GM18909 (cell line): Measurements from ENCODE around the gene CTIF.
A peak's percentile ranks its signal among the peaks of the same experiment; 100 is the strongest.

Experiments
- ATAC-seq: cut with Tn5 transposase; IDR thresholded peaks from one replicate; pipeline ENCODE4 v1.9.1; 2021; ENCODE audit warnings: mild to moderate bottlenecking; ENCODE audit not compliant: unreplicated experiment, poor library complexity

CTIF gene

GRCh38 chr18:48675352-48675761 lies 136.5 kb downstream of the CTIF start:
- ATAC-seq: peak; percentile 85

DNA sequence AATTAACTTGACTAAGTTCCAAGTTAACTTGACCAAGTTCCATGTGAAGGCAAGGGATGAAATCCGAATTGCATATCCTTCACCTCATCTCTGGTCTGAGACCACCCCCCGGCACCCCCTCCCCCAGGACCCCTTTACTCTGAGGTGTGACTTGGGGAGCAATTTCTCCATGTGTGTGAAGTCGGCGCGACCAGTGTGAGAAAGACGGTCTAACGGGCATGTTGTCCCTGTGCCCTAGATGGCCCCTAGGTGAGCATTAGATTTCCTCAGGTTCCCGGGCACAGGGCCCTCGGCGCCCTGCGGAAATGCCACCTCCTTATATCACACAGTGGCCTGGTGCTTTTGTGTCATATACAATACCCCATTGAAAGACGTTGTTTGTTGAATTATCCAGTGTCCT lies 137.1 kb downstream of the CTIF start:
- no peak for ATAC-seq

DNA sequence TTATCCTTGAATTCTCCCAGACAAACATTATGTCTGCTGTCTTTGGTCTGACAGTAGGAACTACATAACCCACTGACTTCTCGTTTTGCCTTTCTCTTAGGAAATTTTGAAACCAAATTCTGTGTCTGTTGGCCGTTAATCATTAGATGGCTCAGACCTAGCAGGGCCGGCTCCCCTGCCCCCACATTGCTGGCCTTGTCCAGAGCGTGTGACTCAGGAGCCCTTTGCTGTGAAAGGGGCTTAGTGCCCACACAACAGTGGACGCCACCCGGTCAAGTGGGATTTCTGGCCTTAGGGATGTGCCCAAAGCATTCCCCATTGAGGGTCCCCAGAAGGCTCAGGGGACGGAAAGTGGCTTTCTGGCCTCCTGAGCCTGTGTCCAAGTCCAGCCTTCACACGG lies 137.5 kb downstream of the CTIF start:
- ATAC-seq: no peak

- peak; percentile 66 for ATAC-seq
Measured at GRCh38 chr18:48676756-48677368, 138.0 kb downstream of the CTIF start.

DNA sequence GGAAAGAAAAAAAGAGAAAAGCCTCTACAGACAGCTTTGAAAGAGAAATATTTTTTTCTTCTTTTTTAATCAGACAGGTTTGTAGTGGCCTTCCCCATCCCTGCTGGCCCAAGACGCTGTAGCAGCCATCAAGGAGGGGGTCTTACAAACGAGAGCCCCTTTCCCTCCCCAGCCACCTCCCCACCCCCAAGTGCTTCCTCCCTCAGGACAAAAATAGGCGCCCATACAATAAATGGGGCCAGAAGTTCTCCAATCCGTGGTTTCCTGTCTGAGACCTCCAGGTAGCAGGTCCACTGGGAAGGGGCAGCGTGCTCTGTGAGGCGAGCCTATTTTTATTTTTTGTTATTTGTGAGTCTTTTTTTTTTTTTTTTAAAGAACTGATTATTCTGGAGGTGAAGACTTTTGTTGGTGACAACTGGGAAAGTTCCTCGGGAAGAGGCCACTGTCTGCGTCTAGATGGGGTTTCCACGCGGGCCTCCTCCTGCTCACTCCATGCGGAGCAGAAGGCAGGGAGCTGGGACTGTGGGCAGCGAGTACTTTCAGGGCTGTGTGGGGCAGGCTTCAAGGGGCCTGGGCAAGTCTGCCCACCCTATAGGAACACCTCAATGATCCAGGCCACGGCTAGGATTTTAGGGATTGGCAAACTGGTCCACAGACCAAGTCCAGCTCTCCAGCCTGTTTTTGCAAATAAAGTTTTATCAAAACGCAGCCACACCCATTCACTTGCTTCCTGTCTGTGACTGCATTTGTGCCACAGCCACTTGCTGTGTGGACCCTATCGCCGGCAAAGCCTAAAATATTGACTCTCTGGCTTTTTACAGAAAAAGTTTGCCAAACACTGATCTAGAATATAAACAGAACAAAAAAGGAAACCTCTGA lies 139.6 kb downstream of the CTIF start:
- ATAC-seq: no peak

DNA sequence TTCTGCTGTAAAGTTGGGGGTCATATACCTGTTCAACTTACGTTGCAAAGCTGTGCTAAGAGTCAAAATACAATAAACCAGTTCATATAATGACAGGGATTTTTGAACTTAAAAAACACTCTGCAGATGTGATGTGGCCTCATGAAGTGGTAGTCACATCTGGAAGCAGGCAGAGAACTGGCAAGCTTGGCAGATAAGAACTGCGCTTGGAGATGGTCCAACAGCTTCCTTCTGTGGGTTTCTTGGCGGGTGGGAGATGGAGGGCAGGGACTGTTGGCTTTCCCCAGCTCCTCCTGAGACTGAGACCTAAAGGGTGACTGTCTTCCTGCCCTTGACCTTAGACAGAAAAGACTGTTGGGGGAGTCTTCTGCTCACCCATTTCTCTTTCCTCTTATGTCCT lies 140.4 kb downstream of the CTIF start:
- ATAC-seq: no peak

DNA sequence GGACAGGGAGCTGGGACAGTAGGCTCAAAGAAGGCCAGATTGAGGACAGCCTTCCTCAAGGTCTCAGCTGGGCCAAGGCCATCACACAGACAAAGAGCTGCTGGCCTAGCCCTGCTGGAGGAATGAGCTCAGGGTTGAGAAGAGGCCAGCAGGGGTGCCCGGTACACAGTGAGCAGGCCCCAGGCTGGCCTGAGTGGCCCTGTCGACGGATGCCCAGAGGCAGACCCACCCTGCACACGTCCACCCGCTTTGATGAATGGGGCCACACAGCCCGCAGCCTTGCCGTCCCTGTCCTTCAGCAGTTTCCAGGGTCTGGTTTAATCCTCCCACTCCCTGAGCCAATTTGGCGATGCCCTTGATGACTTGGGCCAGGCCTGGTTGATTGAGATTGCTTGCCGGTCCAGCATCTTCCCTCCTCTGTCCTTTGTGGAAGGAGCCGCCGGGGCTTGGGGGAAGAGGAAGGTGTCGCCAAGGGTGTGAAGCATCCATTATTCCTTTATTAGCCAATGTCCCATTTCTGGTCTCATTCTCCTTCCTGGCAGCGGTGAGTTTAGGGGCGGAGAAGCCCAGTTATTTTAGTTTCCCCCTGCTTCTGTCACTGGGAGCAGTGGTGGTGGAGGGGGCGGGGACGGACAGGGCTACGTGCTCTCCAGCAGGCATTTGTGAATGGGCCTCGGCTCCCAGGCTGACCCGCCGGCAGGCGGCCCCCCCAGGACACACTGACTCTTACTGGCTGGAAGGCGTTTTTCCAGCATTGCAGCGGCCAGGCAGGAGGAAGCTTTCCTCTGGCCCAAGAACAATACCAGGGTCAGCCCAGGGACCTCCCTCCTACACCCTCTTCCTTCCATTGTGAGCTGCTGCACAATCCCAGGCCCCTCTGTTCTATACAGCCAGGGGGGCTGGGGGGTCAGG lies 141.8 kb downstream of the CTIF start:
- no peak for ATAC-seq

GRCh38 chr18:48682768-48683167 lies 143.9 kb downstream of the CTIF start:
- no peak for ATAC-seq

DNA sequence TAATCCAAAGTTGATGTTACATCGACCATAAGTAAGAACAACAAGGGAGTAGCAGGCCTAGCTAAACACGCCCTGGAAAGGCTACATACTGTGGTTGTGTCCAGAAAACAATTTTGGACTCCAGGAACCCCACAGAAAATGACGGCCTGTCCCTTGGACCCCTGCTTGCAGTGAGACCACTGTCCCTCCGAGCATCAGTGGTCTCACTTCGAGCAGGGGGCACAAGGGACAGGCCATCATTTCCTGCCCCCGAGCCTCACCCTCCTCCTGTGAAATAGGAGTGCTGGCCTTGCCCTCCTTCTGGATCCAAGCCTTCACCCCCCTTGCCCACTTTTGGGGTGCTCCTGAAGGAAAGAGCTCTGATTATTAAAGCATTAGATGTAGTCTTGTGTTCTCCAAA lies 144.4 kb downstream of the CTIF start:
- no peak for ATAC-seq

DNA sequence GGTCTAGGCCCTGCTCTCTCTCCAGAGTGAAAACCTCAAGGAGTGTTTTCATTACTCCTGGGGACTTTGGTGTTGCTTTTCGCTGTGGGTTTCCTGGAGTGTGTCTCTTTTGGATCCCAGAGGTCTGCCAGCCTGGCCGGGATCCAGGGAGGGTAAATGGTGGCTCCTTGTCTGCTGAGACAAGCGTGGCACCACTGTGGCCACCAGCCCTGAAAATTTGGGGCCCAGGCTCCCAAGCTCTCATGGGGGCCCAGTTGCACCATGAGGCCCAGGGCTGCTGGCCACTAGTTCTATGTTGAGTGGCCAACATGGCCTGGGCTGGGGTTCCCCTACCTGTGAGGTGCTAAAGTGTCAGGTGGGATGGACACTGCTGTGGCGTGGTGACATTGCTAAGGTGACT lies 144.8 kb downstream of the CTIF start:
- ATAC-seq: no peak

- no peak for ATAC-seq
Measured at GRCh38 chr18:48687346-48688042, 148.7 kb downstream of the CTIF start.

DNA sequence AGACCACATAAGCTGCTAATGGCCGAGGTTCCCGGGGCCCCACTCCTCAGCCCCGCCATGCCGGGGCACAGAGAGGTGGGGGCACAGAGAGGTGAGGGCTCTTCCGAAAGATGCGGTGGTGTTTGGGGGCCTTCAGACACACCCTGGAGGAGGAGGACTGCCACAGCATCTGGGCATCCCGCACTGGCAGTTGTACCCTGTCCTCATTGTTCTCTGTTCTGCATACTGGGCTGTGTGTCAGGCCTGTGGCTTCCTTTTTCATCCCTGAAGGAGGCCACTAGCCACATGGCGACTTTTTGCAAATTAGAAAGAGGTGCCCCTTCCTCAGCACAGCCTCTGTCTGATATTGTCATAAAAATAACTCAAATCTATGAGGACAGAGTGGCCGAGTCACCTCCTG lies 150.1 kb downstream of the CTIF start:
- ATAC-seq: no peak

GRCh38 chr18:48689548-48689947 lies 150.7 kb downstream of the CTIF start:
- ATAC-seq: no peak

- no peak for ATAC-seq
Measured at GRCh38 chr18:48690494-48690893, 151.7 kb downstream of the CTIF start.

DNA sequence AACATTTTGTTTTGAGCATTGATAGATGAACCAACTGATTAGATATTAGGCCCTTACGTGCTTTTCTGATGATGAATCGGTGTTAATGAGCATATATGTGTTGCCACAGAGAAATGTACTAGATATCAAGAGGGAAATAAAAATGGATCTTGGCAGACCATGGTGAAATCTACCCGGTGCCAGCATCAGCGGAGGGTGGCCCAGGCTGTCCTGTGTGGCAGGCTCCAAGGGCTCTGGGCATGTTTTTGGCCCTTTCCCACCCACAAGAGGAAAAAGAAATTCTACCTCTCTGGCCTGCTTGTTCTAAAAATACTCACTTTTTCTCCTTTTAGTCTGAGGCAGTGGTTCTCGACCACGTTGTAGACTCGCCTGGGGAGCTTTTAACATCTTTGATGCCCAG lies 154.2 kb downstream of the CTIF start:
- ATAC-seq: no peak

DNA sequence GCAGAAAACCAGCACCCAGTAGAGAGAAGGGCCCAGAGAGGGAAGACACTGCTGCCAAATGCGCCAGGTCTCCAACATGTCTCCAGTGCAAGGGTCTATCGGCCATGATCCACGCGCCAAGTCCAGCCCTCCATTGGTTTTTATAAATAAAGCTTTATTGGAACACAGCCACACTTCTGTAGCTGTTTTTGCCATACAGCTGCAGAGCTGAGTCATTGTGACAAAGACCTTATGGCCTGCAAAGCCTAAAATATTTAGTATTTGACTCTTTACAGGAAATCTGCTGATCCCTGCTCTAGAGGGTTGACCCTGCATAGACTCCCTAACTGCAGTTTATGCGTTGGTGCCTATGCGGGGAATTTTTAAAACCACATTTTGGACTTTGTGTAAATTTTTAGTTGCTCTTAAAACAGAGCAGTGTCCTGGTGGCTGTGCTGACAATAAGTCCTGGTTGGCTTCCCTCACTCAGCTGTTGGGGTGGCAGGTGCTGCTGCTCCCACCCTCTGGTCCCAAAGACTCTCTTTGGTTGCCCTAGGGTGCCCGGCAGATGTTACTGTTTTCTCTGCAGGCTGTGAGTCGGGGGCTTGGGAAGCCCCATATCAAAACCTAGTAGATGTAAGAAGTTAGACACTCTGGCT lies 154.9 kb downstream of the CTIF start:
- ATAC-seq: no peak

GRCh38 chr18:48694295-48694694 lies 155.5 kb downstream of the CTIF start:
- no peak for ATAC-seq

DNA sequence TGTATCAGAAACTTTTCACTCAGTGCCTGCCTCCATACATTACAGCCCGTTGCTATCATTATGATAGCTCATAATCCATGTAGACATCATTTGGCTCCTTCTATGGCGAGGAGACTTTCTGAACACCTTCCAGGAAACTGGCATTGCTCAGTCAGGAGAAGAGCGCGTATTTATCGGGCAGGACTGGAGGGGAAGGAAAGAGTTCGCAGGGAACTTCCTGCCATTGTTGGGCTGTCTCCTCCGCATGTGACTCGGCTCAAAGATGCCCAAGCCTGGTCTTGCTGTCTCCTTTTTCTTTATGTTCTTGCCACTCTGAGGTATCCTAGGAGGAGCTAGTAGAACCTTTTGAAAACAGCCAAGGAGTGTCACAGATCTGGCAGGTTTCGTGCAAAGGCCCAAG lies 156.8 kb downstream of the CTIF start:
- no peak for ATAC-seq

DNA sequence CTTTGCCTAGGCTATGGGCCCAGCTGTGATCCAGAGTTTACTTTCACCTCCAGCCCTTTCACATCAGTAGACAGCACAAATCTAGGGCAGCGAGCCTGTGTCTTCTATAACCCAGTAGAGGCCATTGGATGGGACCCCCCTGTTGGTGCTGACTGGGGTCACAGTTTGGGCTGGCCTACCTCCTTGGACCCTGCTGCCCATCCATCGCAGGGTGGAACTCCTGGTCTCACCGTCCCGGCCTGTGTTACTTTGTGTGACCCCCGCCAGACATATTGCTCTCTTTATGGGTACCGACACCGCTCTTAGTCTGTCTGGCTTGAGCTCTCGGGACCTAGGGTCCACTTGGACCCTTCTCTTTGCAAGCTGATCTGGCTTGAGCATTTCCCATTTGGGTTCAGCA lies 157.4 kb downstream of the CTIF start:
- no peak for ATAC-seq

DNA sequence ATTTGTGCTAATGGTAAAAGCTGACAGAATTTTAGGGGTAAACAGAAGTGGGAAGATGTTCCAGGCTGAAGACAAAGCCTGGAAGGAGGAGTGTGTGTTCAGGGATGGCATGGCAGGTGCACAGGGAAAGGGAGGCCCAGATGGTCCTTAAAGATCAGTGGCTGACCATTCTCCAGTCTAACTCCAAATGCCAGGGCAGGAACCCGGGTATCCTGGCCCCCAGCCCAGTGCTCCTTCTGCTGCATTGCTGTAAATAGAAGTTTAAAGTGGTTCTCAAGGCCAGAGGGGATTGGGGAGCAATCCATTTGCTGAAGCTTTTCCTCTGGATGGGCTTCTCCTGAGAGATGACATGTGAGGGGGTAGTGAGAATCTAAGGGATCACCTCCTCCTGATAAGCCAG lies 158.6 kb downstream of the CTIF start:
- no peak for ATAC-seq
